Heart right ventricle (tissue), 16 donors: ENCODE measurements around the gene OLIG1. TPM values are rescaled to one million over a fixed set of nuclear protein-coding genes. Genes with fewer than 3 reads are reported as not detected.

Experiments used
- ATAC-seq, 8 donors: fragments of 200-7000 bp; cut with Tn5 transposase; one replicate each; pipeline ENCODE4 v1.9.1; 2020; ENCODE audit warnings: mild to moderate bottlenecking in 8 of 8, moderate library complexity in 8 of 8, moderate number of reproducible peaks in 1 of 8
- DNase-seq, 2 donors: peaks; one replicate each; pipeline ENCODE4 v3.0.0-alpha.2; 2020
- H3K27ac ChIP-seq, 10 donors: fragments of 200-600 bp; sonication (generic) in 2 of 10; one replicate each; pipeline versions ENCODE4 v1.5.0 to v1.8.0; 2020 to 2022; ENCODE audit warnings: mild to moderate bottlenecking in 3 of 10
- H3K27me3 ChIP-seq, 7 donors: fragments of 200-600 bp; one replicate each; pipeline ENCODE4 v1.8.0; 2021 to 2022; ENCODE audit warnings: mild to moderate bottlenecking in 2 of 7
- H3K36me3 ChIP-seq, 9 donors: fragments of 200-600 bp; sonication (generic) in 1 of 9; one replicate each; pipeline versions ENCODE4 v1.5.0 to v1.8.0; 2020 to 2022; ENCODE audit warnings: mild to moderate bottlenecking in 2 of 9
- H3K4me1 ChIP-seq, 9 donors: fragments of 200-600 bp; sonication (generic) in 1 of 9; one replicate each; pipeline versions ENCODE4 v1.5.0 to v1.8.0; 2020 to 2022; ENCODE audit warnings: mild to moderate bottlenecking in 4 of 9
- H3K4me3 ChIP-seq, 10 donors: fragments of 200-600 bp; sonication (generic) in 2 of 10; one replicate each; pipeline versions ENCODE4 v1.5.0 to v1.8.0; 2020 to 2022; ENCODE audit warnings: mild to moderate bottlenecking in 7 of 10, moderate library complexity in 2 of 10
- H3K9me3 ChIP-seq, 11 donors: fragments of 200-600 bp in 10 of 11; sonication (generic) in 2 of 11; one replicate each; pipeline versions ENCODE4 v1.5.0 to v1.8.0; 2013 to 2022; ENCODE audit warnings: mild to moderate bottlenecking in 2 of 11, control low read depth in 1 of 11, moderate library complexity in 1 of 11
- CTCF ChIP-seq, 9 donors: fragments of 200-600 bp; sonication (generic) in 2 of 9; IDR thresholded peaks; one replicate each; pipeline versions ENCODE4 v1.5.0 to v1.8.0; 2021 to 2022; ENCODE audit warnings: antibody characterized with exemption in 9 of 9, mild to moderate bottlenecking in 5 of 9, moderate library complexity in 1 of 9
- WGBS, 2 donors: extraction: QIAGEN DNeasy Blood & Tissue Kit; methylation state at CpG; one replicate each; pipeline ENCODE4 v1.1.7; 2013; ENCODE audit warnings: inconsistent platforms in 1 of 2; 5-methylcytosine and 5-hydroxymethylcytosine counted together
- intact Hi-C, 10 donors: fragments of 100-400 bp; cut with DNase I; formaldehyde crosslinking; loops; one replicate each; pipeline versions ENCODE4 v1.11.1 to v1.14.2; 2022
- polyA plus RNA-seq, 2 donors: library from polyadenylated mRNA; stranded (reverse); fragments of 200-250 nt; gene quantifications; one replicate each; pipeline ENCODE4 v1.2.3, GENCODE V29; 2013
- total RNA-seq, 10 donors: library from RNA; stranded (reverse); fragmentation: NEBNext Ultra II Directional in 3 of 10; extraction: Animal tissue kit (Norgen Biotek cat#: 25700) in 3 of 10; gene quantifications; one replicate each; pipeline versions ENCODE4 v1.2.1 to v1.2.4, GENCODE V29; 2021 to 2023
- donor health status: Arrhythmogenic right ventricular cardiomyopathy.
- donor health status: ischemic (EF 13 %, LVEDD 7.1; RV severe dilation, severe dysfunction).
- donor health status: healthy with polysubstance abuse.
- donor health status: DM: no; HTN: yes; CAD: no.
- donor health status: DM: no; HTN: no; CAD: no.
- donor health status: ischemic (EF 25% LVEDD 6.9; RV normal size, moderate dysfunction).
- donor health status: ischemic (EF 25% LVEDD 5.7; RV mildly dilated, moderate dysfunction).
- donor health status: healthy.
- donor health status: DM: yes; HTN: yes; CAD: no.
- donor health status: Ischemic cardiomyopathy.
- donor health status: ischemic (EF 35%, LVEDD 5.7; RV mildly dilated, moderate dysfunction).
- donor health status: nonischemic (EF 11% LVEDD 7.7; RV severe dilation, severe dysfunction).
- donor health status: DM: yes; HTN: yes; CAD: no.
- donor health status: PGD.
- donor health status: ischemic (EF 29% LVEDD 5.4; RV normal size, mild dysfunction).
- donor health status: nonischemic (EF 23%, LVEDD 6.1; RV moderate dilation, normal function).

Gene OLIG1
- total and polyA plus RNA-seq, 12 donors, result 0.09 to 0.49 (median 0.12) TPM; not detected in 8

- no peak for DNase-seq
- Histone ChIP-seq H3K4me1 (peaks cover 0 to 44% (median 9%) of the 10 kb centered on the region in 9 donors), H3K9me3 (no peaks in the 10 kb centered on the region), H3K27me3 (peaks cover 0 to 53% (median 33%) of the 10 kb centered on the region in 7 donors), H3K4me3 (no peak overlapping the region), H3K36me3 (no peaks in the 10 kb centered on the region), H3K27ac (no peak overlapping the region)
- WGBS, 2 donors, result 51 to 67% methylated on average over 6 of the region's 6 CpGs
- ATAC-seq, result no peak
- intact Hi-C loops, result no loop called here
- TF ChIP-seq CTCF (IDR thresholded peaks at IDR 0.05), result no peak
These were observed 11.0 kb upstream of the OLIG1 start for GRCh38 chr21:33058957-33059356.

GRCh38 chr21:33059380-33059841, 10.5 kb upstream of the OLIG1 start:
- intact Hi-C loops, result no loop called here
- Histone ChIP-seq H3K4me3 (no peak overlapping the region), H3K27ac (no peak overlapping the region), H3K9me3 (no peaks in the 10 kb centered on the region), H3K27me3 (peaks cover 0 to 55% (median 38%) of the 10 kb centered on the region in 7 donors), H3K36me3 (no peaks in the 10 kb centered on the region), H3K4me1 (peaks cover 0 to 45% (median 9%) of the 10 kb centered on the region in 9 donors)
- no peak for TF ChIP-seq CTCF (IDR thresholded peaks at IDR 0.05)
- 31 to 32% methylated on average over 2 of the region's 2 CpGs for WGBS, 2 donors
- peak in 5 of 8 donors; percentile 22 to 44 (median 41) for ATAC-seq
- no peak for DNase-seq

GRCh38 chr21:33061233-33061632, 8.7 kb upstream of the OLIG1 start:
- ATAC-seq, result no peak
- H3K4me3 ChIP-seq, result no peak overlapping the region
- no peaks in the 10 kb centered on the region for H3K36me3 ChIP-seq
- intact Hi-C loops, result no loop called here
- no peaks in the 10 kb centered on the region for H3K9me3 ChIP-seq
- H3K4me1 ChIP-seq, result peaks cover 0 to 48% (median 9%) of the 10 kb centered on the region in 9 donors
- no peak for DNase-seq
- H3K27ac ChIP-seq, result no peak overlapping the region
- 94 to 96% methylated on average over 4 of the region's 4 CpGs for WGBS, 2 donors
- no peak for TF ChIP-seq CTCF (IDR thresholded peaks at IDR 0.05)
- H3K27me3 ChIP-seq, result peaks cover 0 to 65% (median 56%) of the 10 kb centered on the region in 7 donors

- H3K4me3 ChIP-seq, result no peak overlapping the region
- H3K27me3 ChIP-seq, result peaks cover 0 to 87% (median 78%) of the 10 kb centered on the region in 7 donors
- H3K9me3 ChIP-seq, result no peaks in the 10 kb centered on the region
- no peak for DNase-seq
- TF ChIP-seq CTCF (IDR thresholded peaks at IDR 0.05), result no peak
- H3K27ac ChIP-seq, result no peak overlapping the region
- H3K36me3 ChIP-seq, result no peaks in the 10 kb centered on the region
- intact Hi-C loops, result no loop called here
- no peak for ATAC-seq
- 87 to 88% methylated on average over 5 of the region's 5 CpGs for WGBS, 2 donors
- peaks cover 0 to 58% (median 6%) of the 10 kb centered on the region in 9 donors for H3K4me1 ChIP-seq
These were observed 6.5 kb upstream of the OLIG1 start for GRCh38 chr21:33063375-33063883.
